NOMO-1 (cell line): ENCODE measurements around the gene TF.
"Not testable (repeated sequence)": the region's sequence is repeated elsewhere in the genome, so short reads cannot be mapped to it uniquely, and the experiment has no call there.

ENCODE experiments used
- DNase-seq, 2 experiments: peaks; one replicate each; lab custom pipeline; 2025; ENCODE audit not compliant: unreplicated experiment in 2 of 2; lab: John Stamatoyannopoulos, UW

The TF gene

DNA sequence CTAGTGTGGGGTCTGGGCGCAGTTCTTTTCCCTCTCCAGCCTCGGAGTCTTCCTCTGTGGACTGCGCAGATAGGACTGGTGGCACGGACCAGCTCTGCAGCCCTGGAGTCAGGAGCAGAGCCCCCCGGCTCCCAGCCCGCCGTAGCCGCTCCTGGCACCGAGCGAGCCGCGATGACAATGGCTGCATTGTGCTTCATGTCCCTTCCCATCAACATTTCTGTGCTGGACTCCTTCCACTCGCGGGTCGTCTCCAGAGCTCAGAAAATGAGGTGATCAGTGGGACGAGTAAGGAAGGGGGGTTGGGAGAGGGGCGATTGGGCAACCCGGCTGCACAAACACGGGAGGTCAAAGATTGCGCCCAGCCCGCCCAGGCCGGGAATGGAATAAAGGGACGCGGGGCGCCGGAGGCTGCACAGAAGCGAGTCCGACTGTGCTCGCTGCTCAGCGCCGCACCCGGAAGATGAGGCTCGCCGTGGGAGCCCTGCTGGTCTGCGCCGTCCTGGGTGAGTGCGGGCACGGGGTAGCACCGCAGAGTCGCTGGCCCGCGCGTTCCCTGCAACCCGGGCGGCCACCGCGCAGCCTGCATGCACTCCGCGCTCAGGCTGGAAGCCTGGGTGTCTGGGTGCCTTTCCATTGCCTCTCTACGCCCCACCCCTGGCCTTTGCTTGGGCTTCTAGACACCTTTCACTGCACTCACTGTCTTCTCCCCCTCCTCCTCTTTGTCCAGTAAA lies at the start of gene TF:
Gene TF, plus strand, starts transcription at position 413 of the 731 bp plus-strand sequence. Its CDS starts 48 bp downstream, at position 461.
- no peak for DNase-seq

DNA sequence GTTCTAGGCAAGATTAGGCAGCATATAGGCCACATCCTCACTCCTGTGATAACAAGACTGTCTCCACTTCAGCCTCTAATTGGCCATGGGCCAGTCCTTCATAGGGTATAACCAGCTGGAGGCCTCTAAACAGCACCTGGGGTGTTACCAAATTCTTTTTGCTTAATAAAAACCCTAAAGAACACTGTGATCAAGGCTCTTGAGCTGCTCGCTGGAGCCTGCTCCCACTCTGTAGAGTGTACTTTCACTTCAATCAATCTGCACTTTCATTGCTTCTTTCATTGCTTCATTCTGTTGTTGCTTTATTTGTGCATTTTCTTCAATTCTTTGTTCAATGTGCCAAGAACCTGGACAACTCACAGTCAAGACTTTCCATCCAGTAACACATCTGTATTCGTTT lies 48.2 kb upstream of the TF start:
- no peak for DNase-seq

DNA sequence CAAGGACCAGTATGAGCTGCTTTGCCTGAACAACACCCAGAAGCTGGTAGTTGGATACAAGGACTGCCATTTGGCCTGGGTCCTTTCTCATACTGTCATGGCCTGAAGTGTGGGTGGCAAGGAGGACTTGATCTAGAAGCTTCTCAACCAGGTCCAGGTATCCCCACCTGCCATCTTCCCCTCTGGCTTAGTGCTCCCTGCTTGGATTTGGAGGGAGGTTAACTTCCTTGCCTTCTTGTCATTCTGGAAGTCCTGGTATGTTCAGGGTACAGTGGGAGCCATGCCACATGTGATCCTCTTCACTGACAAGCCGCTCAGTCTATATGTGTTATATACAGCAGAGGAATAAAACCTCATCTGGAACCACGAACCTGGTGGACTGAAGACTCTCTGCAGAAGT lies 46.7 kb upstream of the TF start:
- DNase-seq = no peak

DNA sequence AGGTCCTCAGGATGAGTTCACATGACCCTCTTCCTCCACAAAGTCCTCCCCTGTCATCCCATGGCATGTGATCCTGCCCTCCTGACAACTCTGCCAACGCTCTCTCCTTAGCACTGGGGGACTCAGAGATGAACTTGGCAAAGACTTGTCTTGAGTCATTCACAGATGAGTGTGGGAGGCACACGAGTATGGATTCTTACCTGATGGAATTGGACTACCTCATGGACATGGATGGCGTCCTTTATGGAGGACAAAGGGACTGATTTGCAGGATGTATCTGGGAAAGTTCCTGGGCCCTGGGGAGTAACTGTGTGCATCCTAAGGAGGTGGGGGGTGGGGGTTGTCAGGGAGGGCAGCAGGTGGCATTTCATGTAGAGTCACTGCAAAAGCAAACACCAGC lies 46.3 kb upstream of the TF start:
- no peak for DNase-seq

DNA sequence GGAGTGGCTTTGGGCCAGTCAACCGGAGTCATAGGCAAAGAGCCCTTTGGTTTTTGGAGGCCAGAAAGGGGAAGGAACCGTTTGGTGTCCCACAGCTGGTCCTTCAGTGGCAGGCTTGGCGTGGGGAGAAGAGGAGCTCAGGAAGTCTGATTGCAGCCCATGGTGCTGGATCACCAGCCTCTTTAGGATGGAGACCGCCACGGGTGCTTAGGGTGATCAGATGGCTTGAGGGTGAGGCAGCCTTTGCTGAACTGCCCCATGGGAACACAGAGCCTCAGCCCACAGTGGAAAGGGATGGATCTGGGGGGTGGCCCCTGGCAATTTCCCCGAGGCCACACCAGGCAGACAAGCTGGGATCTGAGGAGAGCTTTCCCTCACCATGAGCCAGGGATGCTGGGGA lies 45.8 kb upstream of the TF start:
- no peak for DNase-seq

DNA sequence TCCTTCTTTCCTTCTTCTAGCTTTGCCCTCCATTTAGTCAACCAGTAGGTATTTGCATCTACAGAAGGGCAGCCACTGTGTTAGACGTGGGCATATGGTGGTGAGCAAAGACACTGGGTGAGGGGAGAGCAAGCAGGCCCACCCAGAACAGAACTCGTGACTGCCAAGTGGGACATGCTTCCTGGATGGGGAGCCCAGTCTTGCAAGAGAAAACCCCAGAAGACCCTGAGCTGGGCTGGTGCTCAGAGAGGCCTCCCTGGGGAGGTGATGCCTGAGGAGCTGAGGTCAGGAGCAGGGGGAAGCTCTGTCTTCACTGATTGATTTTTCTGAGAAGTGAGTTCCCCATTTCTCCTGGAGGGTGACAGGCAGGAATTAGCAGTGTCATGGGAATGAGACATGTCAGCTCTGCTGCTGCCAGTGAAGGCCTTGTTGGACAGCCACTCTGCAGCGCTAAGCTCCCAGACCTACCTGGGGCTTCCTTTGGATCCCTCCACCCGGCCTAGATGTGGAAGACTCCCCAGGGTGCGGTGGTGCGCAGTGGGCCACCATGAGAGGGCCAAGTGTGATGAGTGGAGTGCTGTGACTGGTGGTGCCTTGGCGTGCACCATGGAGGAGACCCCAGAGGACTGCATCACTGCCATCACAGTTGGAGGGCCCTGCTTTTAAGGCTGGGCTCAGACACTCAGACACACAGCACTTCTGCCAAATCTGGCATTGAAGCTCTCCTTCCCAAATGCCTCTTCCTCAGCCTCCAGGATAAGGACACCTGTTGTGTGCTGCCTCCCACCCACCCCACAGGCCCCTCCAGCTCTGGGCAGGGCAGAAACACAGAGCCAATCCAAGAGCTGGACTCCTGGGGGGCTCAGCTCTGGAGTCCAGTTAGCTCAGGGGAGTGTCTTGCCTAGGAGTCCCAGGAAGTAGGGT lies 44.5 kb upstream of the TF start:
- DNase-seq = no peak

DNA sequence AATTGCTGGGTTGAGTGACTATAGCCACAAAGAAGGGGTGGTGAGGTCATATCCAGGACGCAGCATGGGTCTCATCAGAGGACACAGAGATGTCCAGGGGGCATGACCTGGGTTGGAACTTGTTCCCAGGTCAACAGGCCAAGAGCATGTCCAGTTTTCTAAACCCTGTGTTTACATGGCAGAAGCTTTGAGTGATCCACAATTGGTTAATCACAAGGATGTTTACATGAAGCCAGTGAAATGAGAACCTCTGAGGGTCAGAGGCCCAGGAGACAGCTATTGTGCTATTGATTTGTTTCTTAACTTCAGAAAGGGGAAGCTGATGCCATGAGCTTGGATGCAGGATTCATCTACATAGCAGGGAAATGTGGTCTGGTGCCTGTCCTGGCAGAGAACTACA lies 42.3 kb upstream of the TF start:
- DNase-seq = no peak

DNA sequence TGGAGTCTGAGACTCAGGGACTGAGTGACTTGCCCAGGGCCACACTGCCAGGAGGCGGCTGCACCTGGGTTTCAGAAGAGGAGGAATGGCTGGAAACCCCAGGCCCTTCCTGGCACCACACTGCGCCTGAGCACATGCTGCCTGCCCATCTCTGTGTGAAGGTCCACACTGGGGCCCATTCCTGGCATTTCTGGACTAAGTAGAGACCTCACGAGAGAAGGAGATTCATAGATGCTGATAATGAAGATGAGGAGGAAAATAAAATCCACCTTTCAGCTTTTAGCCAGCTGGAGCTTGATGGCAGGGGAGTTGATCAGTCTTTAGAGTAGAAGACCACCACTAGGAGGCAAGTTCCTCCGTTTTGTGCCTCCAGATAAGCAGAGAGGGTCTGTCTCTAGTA lies 40.2 kb upstream of the TF start:
- DNase-seq = no peak

DNA sequence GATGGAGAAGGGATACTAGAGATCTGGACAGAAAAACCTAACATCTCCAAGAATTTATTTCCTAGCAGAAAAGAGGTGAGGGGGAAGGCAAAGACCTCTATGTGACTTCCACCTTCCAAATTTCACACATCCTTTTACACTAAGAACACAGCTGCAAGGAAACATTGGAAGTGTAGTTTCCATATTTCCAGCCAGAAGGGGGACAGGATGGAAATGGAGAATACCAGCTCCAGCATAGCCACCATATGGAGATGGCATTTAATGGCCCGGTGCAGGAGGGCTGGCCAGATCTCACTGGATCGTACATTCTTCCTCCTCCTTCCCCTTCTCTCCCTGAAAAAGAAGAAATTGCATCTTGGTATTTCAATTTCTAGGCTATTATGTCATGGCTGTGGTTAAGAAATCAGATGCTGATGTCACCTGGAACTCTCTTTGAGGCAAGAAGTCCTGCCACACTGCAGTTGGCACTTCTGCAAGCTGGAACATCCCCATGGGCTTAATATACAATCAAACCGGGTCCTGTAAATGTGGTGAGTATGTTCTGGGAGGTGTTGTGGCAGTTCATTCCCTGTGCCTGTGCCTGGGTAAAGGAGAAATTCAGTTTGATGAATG lies 36.9 kb upstream of the TF start:
- DNase-seq = peak; percentile 13 to 33

DNA sequence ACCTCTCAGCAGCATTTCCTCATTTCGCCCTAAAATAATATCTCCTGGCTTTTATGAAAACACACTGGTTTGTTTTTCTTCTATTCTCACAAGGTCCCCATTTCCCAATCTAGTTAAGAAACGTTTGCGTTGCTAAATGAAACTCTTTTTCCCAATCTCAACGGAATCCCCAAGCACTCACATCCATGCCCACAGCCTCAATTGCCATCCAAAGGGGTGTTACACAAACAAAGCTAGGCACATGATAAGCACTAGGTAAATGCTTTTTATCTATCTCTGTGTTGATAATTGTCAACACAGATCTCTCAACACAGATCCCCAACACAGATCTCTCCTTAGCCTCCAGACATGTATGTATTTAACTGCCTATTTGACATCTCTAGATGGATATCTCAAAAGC lies 35.2 kb upstream of the TF start:
- peak in 1 of 2 experiments; percentile 27 for DNase-seq

DNA sequence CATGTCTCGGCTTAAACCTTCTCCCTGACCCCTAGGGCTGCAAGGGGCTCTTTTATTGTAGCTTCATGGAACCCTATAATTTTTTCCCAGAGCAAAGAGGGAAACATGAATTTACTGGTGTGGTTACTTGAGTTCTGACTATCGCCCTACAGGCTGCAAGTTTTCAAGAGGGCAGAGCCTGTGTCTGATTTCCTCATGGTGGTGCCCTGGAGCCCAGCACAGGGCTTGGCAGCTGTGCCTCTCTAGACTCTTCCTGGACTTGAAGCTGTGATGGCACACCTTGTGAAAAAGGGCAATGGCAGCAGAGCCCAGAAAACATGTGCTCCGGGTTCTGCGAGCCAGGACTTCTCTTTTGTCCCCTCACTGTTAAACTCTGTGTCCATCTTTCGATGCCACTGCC lies 34.2 kb upstream of the TF start:
- no peak for DNase-seq

DNA sequence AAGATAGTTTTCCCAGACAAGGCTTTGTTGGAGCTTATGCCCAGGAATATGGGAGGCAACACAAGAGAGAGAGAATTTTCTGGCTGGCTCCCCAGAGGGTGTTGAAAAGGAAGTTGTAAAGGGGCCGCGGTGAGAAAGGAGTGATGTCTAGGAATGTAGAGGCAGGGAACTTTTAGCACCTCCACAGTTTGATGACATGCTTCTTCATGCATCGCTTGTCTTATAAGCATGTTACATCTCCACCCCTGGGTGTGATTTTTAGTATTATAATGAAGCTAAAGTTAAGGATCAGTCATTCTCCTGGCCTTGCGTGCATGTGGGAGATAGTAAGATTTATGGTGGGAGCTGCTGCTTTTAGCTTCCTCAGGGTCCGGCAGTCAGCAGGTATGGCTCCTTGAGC lies 32.8 kb upstream of the TF start:
- no peak for DNase-seq

DNA sequence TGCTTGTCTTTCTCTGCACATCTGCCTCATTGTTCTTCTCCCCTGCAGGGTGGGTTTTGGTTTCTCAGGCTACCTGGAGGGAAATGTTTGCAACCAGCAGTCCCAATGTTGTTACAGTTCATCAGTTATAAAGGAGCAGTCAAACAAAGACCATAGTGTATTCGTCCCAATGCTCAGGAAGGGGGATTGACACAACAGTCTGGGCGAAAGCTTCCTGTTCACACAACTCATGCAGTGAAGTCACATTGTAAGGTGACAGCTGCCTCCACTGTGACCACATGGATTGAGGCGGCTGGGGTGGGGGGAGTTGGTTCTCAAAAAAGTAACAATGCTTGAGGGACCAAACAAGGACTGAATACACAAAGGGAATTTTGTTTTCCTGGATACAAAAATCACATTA lies 28.8 kb upstream of the TF start:
- DNase-seq = no peak

DNA sequence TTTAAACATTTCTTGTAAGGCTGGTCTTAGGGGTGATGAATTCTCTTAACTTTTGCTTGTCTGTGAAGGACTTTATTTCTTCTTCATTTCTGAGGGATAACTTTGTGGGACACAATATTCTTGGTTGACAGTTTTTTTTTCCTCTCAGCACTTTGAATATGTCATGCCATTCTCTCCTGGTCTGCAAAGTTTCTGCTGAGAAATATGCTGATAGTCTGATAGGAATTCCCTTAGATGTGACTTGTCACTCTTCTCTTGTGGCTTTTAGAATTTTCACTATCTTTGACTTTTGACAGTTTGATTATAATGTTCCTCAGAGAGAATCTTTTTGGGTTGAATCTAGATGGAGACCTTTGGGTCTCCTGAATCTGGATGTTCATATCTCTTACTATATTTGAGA lies 23.3 kb upstream of the TF start:
- DNase-seq = no peak

DNA sequence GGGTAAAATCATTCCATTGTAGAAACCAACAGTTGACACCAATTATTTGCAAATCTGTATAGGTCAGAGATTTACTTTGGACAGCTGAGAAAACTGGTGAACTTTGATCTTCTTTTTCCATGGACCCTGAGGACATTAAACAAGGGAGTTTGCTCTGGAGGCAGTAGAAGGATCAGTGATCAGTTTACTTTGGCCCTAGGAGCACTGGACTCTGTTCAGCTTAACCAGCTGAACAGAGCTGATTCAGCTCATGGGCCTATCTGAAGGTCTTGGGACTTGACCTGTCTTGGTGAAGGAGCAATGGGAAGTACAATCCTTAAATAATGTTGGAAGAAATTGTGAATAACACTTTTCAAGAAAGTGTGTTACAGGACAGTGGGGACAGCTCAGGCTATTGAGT lies 15.2 kb upstream of the TF start:
- DNase-seq = no peak

DNA sequence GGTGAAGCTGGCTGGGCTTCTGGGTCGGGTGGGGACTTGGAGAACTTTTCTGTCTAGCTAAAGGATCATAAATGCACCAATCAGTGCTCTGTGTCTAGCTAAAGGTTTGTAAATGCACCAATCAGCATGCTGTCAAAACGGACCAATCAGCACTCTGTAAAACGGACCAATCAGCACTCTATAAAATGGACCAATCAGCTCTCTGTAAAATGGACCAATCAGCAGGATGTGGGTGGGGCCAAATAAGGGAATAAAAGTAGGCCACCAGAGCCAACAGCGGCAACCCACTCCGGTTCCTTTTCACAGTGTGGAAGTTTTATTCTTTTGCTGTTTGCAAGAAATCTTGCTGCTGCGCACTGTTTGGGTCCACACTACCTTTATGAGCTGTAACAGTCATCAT lies 14.0 kb upstream of the TF start:
- DNase-seq = not testable (repeated sequence)

DNA sequence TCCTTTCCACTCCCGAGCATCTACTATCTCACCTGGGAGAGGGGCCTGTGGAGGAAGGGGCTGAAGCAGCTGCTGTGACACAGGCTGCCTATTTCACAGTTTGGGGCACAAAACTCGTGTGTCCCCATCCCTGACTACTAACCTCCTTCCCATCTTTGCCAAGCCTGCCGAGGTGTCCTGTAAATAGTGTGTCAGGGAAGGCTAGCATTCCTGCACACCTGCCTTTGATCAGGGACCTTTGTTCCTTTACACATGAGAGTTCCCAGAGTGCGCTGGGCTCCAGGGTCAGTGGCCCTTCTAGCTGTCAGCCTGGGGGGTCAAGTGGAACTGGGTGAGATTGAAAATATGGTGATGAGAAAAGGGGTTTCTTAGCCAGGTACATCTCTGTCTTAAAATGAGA lies 13.0 kb upstream of the TF start:
- no peak for DNase-seq

DNA sequence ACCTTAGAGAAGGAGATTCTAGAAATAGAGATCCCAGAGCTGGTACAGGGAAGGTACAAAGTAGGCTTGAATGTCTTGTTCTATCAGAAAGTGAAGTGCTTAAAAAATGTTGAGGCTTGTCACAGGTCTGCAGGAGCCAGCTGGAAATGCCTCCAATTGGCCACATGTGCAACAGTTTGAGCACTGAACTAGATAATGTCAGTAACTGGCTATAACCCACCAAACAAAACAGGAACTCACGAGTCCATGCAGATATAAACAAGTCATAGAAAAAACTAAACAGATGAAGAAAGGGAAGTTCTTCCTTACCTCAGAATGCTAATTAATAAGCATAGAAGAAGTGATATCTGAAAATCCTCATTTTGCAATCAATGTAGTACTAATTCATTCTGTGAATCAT lies 11.9 kb upstream of the TF start:
- peak in 1 of 2 experiments; percentile 18 for DNase-seq

DNA sequence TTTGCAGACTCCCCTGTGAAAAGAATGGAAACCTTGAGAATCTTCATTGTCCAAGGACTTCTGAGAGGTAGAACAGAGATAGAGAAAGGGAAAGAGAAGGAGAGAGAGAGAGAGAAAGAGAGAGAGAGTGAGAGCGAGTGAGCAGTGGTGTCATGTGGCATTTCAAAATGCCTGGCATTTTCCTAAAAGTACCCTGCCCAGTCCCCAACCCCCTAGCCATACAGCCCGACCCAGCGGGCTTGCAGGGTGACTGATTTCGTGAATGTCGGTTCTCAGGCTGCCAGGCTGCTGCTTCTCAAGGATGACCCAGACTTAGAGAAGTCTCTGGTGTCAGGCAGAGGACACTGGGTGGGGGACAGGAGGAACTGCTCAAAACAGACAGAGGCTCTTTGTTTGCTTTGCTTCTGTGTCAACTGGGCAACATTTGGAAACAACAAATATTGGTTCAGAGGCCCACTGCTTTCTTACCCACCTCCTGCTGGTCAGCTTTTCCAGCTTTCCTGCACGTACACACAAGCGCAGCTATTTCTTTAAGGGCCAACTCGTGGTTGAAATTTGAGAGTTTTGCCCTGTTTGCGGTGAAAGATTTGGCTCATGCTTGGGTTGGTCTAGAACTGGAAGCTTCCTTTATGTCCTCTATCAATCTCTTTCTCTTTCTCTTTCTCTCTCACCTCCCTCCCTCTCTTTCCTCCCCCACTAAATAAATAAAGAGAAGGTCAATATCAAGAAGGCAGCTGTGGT lies 3.7 kb upstream of the TF start:
- no peak for DNase-seq

DNA sequence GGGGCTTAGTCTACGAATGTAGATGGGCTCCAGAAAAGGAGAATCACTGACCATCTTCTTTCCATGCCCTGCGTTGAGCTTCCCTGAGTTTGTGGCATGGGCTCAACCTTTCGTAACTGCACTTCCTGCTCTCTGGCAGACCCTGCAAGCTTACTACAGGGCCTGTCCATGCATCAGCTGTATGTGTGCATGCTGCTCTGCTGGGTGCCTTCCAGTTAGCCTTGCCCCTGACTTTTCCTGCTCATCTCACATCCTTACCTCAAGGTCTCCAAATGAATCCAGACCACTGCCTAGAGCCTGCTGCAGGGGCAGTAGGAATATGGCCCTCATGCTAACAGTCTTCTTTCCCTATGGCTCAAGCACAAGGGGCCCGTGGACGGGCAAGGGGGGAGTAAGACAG lies 2.0 kb upstream of the TF start:
- no peak for DNase-seq

DNA sequence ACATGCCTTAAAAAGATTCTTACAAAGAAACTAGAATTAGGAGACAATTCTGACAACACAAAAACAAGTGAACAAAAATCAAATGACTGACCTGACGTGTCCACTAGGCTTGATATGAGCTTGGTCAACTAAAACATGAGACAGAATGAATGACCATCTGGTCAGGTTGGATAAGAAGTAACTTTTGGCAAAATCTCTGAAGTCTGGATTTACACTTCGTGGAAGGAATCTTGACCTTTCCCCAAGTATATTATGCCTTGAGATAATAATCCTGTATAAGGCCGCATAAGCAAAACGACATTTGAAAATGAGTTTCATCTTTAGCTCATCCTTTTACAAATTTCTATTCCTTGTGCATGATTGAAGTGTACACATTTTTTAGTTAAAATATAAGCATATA lies 1.1 kb upstream of the TF start:
- no peak for DNase-seq
